HG03108 (cell line): Measurements from ENCODE around the gene NTN5.
"Not testable (repeated sequence)": the region's sequence is repeated elsewhere in the genome, so short reads cannot be mapped to it uniquely, and the experiment has no call there.

ENCODE experiments used
- ATAC-seq: cut with Tn5 transposase; IDR thresholded peaks from one replicate; pipeline ENCODE4 v1.9.1; 2021; ENCODE audit warnings: moderate library complexity; ENCODE audit not compliant: unreplicated experiment

NTN5 gene

GRCh38 chr19:48698046-48698445 is 25.2 kb upstream of the NTN5 start:
- no peak for ATAC-seq

- ATAC-seq = no peak
These were observed 23.7 kb upstream of the NTN5 start for GRCh38 chr19:48696353-48697010.

GRCh38 chr19:48695743-48696352 is 23.0 kb upstream of the NTN5 start, which contains the start of gene FUT2:
Gene FUT2 (plus strand): TSS chr19:48695971. CDS start chr19:48702957, 6,986 bp downstream.
- no peak for ATAC-seq

- not testable (repeated sequence) for ATAC-seq
These were observed 20.8 kb upstream of the NTN5 start for GRCh38 chr19:48693629-48694028.

- no peak for ATAC-seq
These were observed 16.6 kb upstream of the NTN5 start for GRCh38 chr19:48689449-48689848.

- no peak for ATAC-seq
These were observed 15.0 kb upstream of the NTN5 start for GRCh38 chr19:48687776-48688175.

- ATAC-seq = not testable (repeated sequence)
These were observed 13.8 kb upstream of the NTN5 start for GRCh38 chr19:48686637-48687036.

GRCh38 chr19:48686088-48686487 is 13.3 kb upstream of the NTN5 start:
- no peak for ATAC-seq

GRCh38 chr19:48685583-48685982 is 12.8 kb upstream of the NTN5 start:
- no peak for ATAC-seq

GRCh38 chr19:48683349-48683748 is 10.5 kb upstream of the NTN5 start:
- no peak for ATAC-seq

GRCh38 chr19:48681127-48681470 is 8.3 kb upstream of the NTN5 start:
- ATAC-seq = no peak

GRCh38 chr19:48680436-48681126 is 7.8 kb upstream of the NTN5 start:
- ATAC-seq = no peak

- ATAC-seq = not testable (repeated sequence)
These were observed 7.2 kb upstream of the NTN5 start for GRCh38 chr19:48680006-48680405.

- no peak for ATAC-seq
These were observed 5.4 kb upstream of the NTN5 start for GRCh38 chr19:48678201-48678600.

- no peak for ATAC-seq
These were observed 4.1 kb upstream of the NTN5 start for GRCh38 chr19:48676887-48677286.

- ATAC-seq = no peak
These were observed 3.7 kb upstream of the NTN5 start for GRCh38 chr19:48676487-48676886.

GRCh38 chr19:48674921-48675824 is 2.4 kb upstream of the NTN5 start:
- ATAC-seq = no peak

- no peak for ATAC-seq
These were observed 1.5 kb upstream of the NTN5 start for GRCh38 chr19:48674216-48674809.

GRCh38 chr19:48673436-48674100 is 751 bp upstream of the NTN5 start:
- no peak for ATAC-seq

GRCh38 chr19:48671446-48671995 is 1.3 kb downstream of the NTN5 start:
- ATAC-seq = no peak
